Measurements from ENCODE around the gene KAZN.

KAZN gene

GRCh38 chr1:14738647-14739046, 140.2 kb downstream of the KAZN start:
- in situ Hi-C loops (cut with MboI; ENCODE audit: low sequenced_read_pairs): no loop called here

GRCh38 chr1:14739082-14739832, 140.8 kb downstream of the KAZN start:
- in situ Hi-C loops (cut with MboI; ENCODE audit: low sequenced_read_pairs): no loop called here

- in situ Hi-C loops (cut with MboI; ENCODE audit: low sequenced_read_pairs): no loop called here
Observed at GRCh38 chr1:14740016-14740415, 141.5 kb downstream of the KAZN start.

GRCh38 chr1:14741082-14741481, 142.6 kb downstream of the KAZN start:
- in situ Hi-C loops (cut with MboI; ENCODE audit: low sequenced_read_pairs): no loop called here

- in situ Hi-C loops (cut with MboI; ENCODE audit: low sequenced_read_pairs): no loop called here
Observed at GRCh38 chr1:14741532-14741931, 143.0 kb downstream of the KAZN start.

- in situ Hi-C loops (cut with MboI; ENCODE audit: low sequenced_read_pairs): no loop called here
Observed at GRCh38 chr1:14742181-14742980, 143.9 kb downstream of the KAZN start.

GRCh38 chr1:14743368-14743767, 144.9 kb downstream of the KAZN start:
- in situ Hi-C loops (cut with MboI; ENCODE audit: low sequenced_read_pairs): no loop called here

GRCh38 chr1:14745001-14745720, 146.7 kb downstream of the KAZN start:
- in situ Hi-C loops (cut with MboI; ENCODE audit: low sequenced_read_pairs): no loop called here

GRCh38 chr1:14745789-14746188, 147.3 kb downstream of the KAZN start:
- in situ Hi-C loops (cut with MboI; ENCODE audit: low sequenced_read_pairs): no loop called here

GRCh38 chr1:14746393-14746792, 147.9 kb downstream of the KAZN start:
- in situ Hi-C loops (cut with MboI; ENCODE audit: low sequenced_read_pairs): no loop called here

GRCh38 chr1:14748151-14748550, 149.7 kb downstream of the KAZN start:
- in situ Hi-C loops (cut with MboI; ENCODE audit: low sequenced_read_pairs): no loop called here

GRCh38 chr1:14748977-14749376, 150.5 kb downstream of the KAZN start:
- in situ Hi-C loops (cut with MboI; ENCODE audit: low sequenced_read_pairs): no loop called here

- in situ Hi-C loops (cut with MboI; ENCODE audit: low sequenced_read_pairs): no loop called here
Observed at GRCh38 chr1:14750490-14750889, 152.0 kb downstream of the KAZN start.

GRCh38 chr1:14755518-14756252, 157.2 kb downstream of the KAZN start:
- in situ Hi-C loops (cut with MboI; ENCODE audit: low sequenced_read_pairs): no loop called here

- in situ Hi-C loops (cut with MboI; ENCODE audit: low sequenced_read_pairs): no loop called here
Observed at GRCh38 chr1:14756589-14757285, 158.3 kb downstream of the KAZN start.

- in situ Hi-C loops (cut with MboI; ENCODE audit: low sequenced_read_pairs): no loop called here
Observed at GRCh38 chr1:14757286-14757625, 158.8 kb downstream of the KAZN start.

GRCh38 chr1:14759042-14759818, 160.7 kb downstream of the KAZN start:
- in situ Hi-C loops (cut with MboI; ENCODE audit: low sequenced_read_pairs): no loop called here

- in situ Hi-C loops (cut with MboI; ENCODE audit: low sequenced_read_pairs): no loop called here
Observed at GRCh38 chr1:14759843-14760242, 161.4 kb downstream of the KAZN start.

- in situ Hi-C loops (cut with MboI; ENCODE audit: low sequenced_read_pairs): no loop called here
Observed at GRCh38 chr1:14760780-14761179, 162.3 kb downstream of the KAZN start.
